HT-29 (cell line): ENCODE data around the gene CELA1. TPM values are rescaled to one million over a fixed set of nuclear protein-coding genes. Genes with fewer than 3 reads are reported as not detected.
"Not testable (repeated sequence)": the region's sequence is repeated elsewhere in the genome, so short reads cannot be mapped to it uniquely, and the experiment has no call there.

ENCODE experiments used
- DNase-seq: peaks from one replicate; pipeline ENCODE4 v3.0.0-alpha.2; 2015; ENCODE audit warnings: low spot score
- total RNA-seq: library from RNA; depleted of rRNA; stranded (reverse); fragments of >200 nt; shearing (Covaris generic); gene quantifications from 2 replicates; pipeline ENCODE4 v1.2.3, GENCODE V29; 2014

Gene CELA1
- total RNA-seq, 1 experiment from 2014 or later, result not detected

GRCh38 chr12:51343201-51343600 lies 3.3 kb downstream of the CELA1 start:
- DNase-seq, result no peak

GRCh38 chr12:51342416-51342815 lies 4.1 kb downstream of the CELA1 start:
- DNase-seq, result no peak

GRCh38 chr12:51341251-51342007 lies 5.0 kb downstream of the CELA1 start:
- peak; percentile 90 for DNase-seq

DNA sequence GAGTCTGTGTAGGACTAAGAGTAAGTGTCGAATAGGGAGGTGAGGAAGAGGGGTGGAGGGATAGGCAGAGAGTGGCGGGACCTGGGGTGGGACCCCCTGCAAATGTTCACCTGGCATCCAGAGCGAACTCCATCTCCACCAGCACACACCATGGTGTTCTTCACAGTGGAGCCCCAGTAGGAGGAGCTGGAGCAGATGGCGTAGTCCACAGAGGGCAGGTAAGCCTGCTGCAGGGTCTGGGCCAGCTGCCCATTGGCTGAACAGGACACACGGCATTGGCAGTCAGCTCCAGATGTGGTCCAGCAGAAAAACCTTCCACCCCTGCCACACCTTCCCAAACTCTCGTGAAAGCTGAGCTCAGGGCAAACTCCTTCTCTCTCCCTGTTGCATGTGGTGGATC lies 6.7 kb downstream of the CELA1 start:
- DNase-seq, result no peak

- DNase-seq, result not testable (repeated sequence)
Measured at GRCh38 chr12:51337336-51337735, 9.1 kb downstream of the CELA1 start.

GRCh38 chr12:51335931-51336330 lies 10.5 kb downstream of the CELA1 start:
- no peak for DNase-seq

- DNase-seq, result no peak
Measured at GRCh38 chr12:51334764-51335163, 11.7 kb downstream of the CELA1 start.

DNA sequence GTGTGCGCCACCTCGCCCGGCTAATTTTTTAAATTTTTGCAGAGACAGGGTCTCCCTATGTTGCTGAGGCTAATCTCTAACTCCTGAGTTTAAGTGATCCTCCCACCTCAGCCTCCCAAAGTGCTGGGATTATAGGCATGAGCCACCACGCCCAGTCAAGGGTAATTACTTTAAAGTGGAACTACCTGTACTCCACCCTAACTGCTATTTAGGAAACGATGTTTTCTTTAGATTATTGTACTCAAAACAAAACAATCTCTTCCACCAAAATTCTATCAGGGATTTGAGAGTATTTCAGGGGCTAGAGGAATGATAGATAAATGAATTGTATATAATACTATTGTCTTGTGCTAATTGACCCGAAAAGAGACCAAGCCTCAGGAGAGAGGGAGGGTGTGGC lies 12.9 kb downstream of the CELA1 start:
- no peak for DNase-seq

DNA sequence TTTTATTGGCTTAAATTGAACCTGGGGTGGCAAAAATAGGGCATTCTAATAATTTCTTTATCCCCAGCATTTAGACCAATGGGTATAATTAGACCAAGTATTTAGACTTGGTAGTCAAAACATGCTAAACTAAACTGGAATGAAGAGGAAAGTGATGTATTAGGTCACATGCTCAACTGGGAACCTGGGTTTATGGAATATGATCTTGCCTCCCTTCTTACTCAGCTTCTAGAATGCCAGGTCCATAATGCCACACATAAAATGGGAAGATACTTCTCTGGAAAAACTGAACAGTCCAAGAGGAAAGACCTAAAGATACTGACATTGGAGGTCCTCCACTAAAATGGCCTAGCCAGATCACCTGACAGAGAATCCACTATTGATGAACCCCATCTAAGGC lies 16.3 kb downstream of the CELA1 start:
- DNase-seq, result no peak

DNA sequence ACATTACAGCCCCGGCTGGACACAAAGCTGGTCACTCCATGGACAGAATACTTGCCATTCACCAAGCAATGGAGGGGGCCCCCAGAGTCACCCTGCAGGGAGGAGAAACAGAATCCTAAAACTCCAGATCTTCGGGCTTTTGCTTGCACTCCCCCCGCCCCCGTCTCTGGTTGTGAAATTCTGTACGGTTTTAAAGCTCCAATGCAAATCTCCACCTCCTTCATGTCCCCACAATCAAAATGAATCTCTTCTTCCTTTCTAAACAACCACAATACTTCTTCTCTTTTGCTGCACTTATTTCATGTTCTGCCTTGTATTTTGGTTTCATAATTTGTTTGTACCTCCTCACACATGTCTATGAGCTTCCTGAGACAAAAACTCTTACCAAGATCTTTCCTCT lies 16.7 kb downstream of the CELA1 start:
- DNase-seq, result no peak

GRCh38 chr12:51328587-51328986 lies 17.9 kb downstream of the CELA1 start:
- no peak for DNase-seq

DNA sequence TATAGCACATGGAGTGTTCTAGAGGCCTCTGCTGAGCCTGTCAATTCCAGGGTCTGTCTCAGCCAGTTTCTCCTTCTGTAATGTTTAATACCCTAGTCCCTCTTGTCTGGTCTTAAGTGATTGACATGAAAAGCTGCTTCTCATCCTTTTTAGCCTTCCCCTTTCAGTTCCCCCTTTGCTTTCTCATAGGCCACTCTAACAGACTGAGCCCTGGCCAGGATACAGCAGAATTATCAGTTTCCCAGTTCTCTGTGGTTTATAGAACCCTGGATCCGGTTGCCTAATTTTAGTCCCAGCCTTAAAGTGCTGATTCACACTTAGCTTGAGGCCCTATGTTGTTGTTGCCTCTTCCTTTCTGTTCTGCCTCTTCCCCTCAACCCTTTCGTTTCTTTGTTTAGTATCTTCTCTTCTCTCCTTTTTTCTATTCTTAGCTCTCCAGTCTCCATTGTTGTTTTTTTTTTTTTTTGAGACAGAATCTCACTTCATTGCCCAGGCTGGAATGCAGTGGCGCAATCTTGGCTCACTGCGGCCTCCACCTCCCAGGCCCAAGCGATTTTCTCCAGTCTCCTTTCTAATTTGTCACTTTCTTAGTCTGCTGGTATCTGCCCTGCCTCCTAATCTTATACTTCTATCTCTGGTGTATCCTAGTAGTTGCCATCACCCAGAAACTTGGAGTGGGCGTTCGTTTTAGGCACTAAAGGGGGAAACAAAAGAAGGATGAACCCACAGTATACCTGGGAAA lies 19.6 kb downstream of the CELA1 start:
- DNase-seq, result no peak

- DNase-seq, result no peak
Measured at GRCh38 chr12:51324953-51325352, 21.5 kb downstream of the CELA1 start.

DNA sequence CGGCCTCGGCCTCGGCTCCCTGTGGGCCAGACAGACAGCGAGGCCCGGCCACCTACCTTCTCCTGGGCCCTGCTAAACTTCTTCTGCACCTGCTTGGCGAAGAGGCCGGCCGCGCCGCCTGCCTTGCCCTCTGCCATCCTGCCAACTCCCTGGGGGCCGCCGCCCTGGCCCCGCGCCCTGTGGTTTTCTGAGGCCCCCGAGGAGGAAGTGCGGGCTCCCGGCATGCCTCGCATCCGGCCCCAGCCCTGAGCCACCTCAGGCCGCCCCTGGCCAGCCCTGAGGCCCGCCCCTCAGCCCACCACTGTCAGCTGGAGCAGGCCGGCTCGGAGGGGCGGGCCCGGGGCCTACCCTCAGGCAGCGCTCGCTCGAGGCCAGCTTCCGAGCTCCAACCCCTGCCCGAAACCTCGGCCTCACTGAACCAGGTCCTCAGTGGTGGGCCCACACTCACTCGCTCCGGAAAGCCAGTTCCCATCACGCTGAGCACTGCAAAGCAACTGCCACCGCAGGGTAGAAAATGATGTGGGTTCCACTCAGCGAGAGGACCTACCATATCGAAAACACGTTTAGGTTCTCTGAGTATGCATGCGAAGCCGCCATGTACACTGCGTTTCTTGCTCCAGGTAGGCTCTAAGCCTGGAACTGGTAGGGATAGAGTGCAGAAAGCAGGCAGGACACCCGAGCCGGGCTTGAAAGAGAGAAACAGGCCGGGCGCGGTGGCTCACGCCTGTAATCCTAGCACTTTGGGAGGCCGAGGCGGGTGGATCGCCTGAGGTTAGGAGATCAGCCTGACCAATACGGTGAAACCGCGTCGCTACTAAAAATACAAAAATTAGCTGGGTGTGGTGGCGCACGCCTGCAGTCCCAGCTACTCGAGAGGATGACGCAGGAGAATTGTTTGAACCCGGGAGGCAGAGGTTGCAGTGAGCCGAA lies 22.2 kb downstream of the CELA1 start, which contains the start of gene BIN2:
BIN2 (minus strand) TSS at position 209 of the 930 bp plus-strand sequence; CDS start at position 137, 72 bp downstream.
- DNase-seq, result no peak

- DNase-seq, result no peak
Measured at GRCh38 chr12:51323317-51323960, 23.0 kb downstream of the CELA1 start.

- DNase-seq, result no peak
Measured at GRCh38 chr12:51322452-51322851, 24.0 kb downstream of the CELA1 start.

- DNase-seq, result no peak
Measured at GRCh38 chr12:51321882-51322281, 24.6 kb downstream of the CELA1 start.

DNA sequence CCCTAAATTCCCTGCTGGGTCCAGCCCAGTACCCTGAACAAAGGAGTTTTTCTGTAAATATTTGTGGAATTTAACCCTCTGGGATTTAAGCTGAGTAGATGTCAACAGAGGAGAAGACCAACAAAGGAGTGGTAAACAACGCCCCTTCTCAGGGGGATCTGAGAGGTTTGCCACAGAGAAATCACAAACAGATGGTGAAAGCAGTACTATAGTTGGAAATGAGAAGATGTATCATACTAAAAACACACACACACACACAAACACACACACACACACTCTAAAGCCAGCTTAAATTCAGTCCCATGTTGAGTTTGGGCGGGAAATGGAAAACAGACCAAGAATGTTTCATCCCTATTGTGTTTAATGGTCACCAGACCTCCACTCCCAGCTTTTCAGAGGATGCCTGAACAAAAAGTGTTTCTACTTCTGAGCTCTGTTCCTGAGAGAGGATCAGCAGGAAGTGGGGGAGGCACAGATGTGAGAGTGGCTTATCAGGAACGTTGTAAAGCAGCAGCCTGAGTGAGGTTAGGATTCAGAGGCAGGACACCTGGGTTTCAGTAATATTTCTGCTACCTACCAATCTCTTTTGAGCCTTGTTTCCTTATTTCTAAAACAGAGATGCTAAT lies 25.7 kb downstream of the CELA1 start:
- DNase-seq, result peak; percentile 14

GRCh38 chr12:51320311-51320694 lies 26.2 kb downstream of the CELA1 start:
- no peak for DNase-seq

- DNase-seq, result peak; percentile 44
Measured at GRCh38 chr12:51318846-51319599, 27.5 kb downstream of the CELA1 start.
